ENCODE measurements around the gene TAS1R3. TPM values are rescaled to one million over a fixed set of nuclear protein-coding genes. Genes with fewer than 3 reads are reported as not detected.
A peak's percentile ranks its signal among the peaks of the same experiment; 100 is the strongest.

The TAS1R3 gene
- total and polyA plus RNA-seq, 3 donors from 2014 or later: 0.66 to 1.5 (median 1.5) TPM

GRCh38 chr1:1373815-1374588 lies 42.9 kb downstream of the TAS1R3 start:
- no peak for TF ChIP-seq POLR2A (IDR thresholded peaks at IDR 0.05)
- no peak for DNase-seq
- intact Hi-C loops (cut with DNase I; ENCODE audit: low total_unique reads): no loop called here
- Histone ChIP-seq H3K27me3 (no peaks in the 10 kb centered on the region), H3K36me3 (ENCODE audit: low read depth, missing control alignments) (no peaks in the 10 kb centered on the region), H3K9me3 (no peaks in the 10 kb centered on the region), H3K4me1 (peaks cover 28% of the 10 kb centered on the region), H3K27ac (peak overlapping the region; percentile 7 to 82), H3K4me3 (peak overlapping the region; percentile 91 to 100)
- WGBS, 2 donors: 39 to 63% methylated on average over 33 to 52 of the region's 52 CpGs

DNA sequence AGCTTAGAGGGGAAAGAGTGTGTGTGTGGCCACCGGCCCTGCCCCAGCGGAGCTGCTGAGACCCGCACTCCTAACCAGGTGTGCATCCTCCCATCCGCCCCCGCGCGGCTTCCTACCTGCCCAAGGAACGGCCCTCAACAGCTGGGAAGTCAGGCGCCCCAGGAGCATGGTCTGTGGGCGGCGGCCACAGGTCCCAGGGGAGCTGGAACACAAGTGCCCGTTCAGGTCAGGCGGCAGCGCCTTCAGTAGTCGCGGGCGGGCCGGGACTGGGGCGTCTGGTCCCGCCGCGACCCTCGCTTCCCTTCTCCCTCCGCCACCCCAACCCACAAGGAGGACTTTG lies 43.5 kb downstream of the TAS1R3 start:
- H3K36me3 ChIP-seq (ENCODE audit: low read depth, missing control alignments): no peaks in the 10 kb centered on the region
- H3K27me3 ChIP-seq: no peaks in the 10 kb centered on the region
- H3K9me3 ChIP-seq: no peaks in the 10 kb centered on the region
- DNase-seq: no peak
- 0 to 1% methylated on average over 10 to 24 of the region's 24 CpGs for WGBS, 2 donors
- TF ChIP-seq POLR2A (IDR thresholded peaks at IDR 0.05): no peak
- TF ChIP-seq CTCF (IDR thresholded peaks at IDR 0.05): no peak
- intact Hi-C loops (cut with DNase I; ENCODE audit: low total_unique reads): no loop called here
- H3K27ac ChIP-seq: peak overlapping the region; percentile 82 to 93
- peak overlapping the region; percentile 91 to 100 for H3K4me3 ChIP-seq
- H3K4me1 ChIP-seq: peaks cover 28% of the 10 kb centered on the region

- TF ChIP-seq CTCF (IDR thresholded peaks at IDR 0.05): peak in 2 of 3 experiments; percentile 33 to 55
- TF ChIP-seq POLR2A (IDR thresholded peaks at IDR 0.05): no peak
- 0 to 1% methylated on average over 6 to 79 of the region's 85 CpGs for WGBS, 2 donors
Measured at GRCh38 chr1:1374929-1375662, 44.0 kb downstream of the TAS1R3 start, which contains the start of gene AURKAIP1. Gene AURKAIP1, minus strand, starts transcription at chr1:1375207. Its CDS starts 451 bp downstream, at chr1:1374756.

GRCh38 chr1:1376551-1377226 lies 45.6 kb downstream of the TAS1R3 start:
- Histone ChIP-seq H3K27me3 (no peaks in the 10 kb centered on the region), H3K4me1 (peaks cover 24% of the 10 kb centered on the region), H3K4me3 (no peak overlapping the region), H3K27ac (no peak overlapping the region), H3K9me3 (no peaks in the 10 kb centered on the region), H3K36me3 (ENCODE audit: low read depth, missing control alignments) (no peaks in the 10 kb centered on the region)
- DNase-seq: no peak
- TF ChIP-seq POLR2A (IDR thresholded peaks at IDR 0.05) (no peak), CTCF (IDR thresholded peaks at IDR 0.05) (no peak)
- 87 to 91% methylated on average over 10 of the region's 10 CpGs for WGBS, 2 donors
- intact Hi-C loops (cut with DNase I; ENCODE audit: low total_unique reads): no loop called here

More at GRCh38 chr1:1374929-1375662, 44.0 kb downstream of the TAS1R3 start, which contains the start of gene AURKAIP1:
- intact Hi-C loops (cut with DNase I; ENCODE audit: low total_unique reads): no loop called here
- Histone ChIP-seq H3K4me3 (peak within 1 kb of the TSS; percentile 91 to 100), H3K27me3 (no peaks in the 10 kb centered on the region), H3K27ac (peak within 1 kb of the TSS; percentile 82 to 93), H3K4me1 (peaks cover 28% of the 10 kb centered on the region), H3K36me3 (ENCODE audit: low read depth, missing control alignments) (no peaks in the 10 kb centered on the region), H3K9me3 (no peaks in the 10 kb centered on the region)
- DNase-seq: peak; percentile 99

All from testis (tissue), 3 donors.